ENCODE measurements around the gene TSPYL4.

DNA sequence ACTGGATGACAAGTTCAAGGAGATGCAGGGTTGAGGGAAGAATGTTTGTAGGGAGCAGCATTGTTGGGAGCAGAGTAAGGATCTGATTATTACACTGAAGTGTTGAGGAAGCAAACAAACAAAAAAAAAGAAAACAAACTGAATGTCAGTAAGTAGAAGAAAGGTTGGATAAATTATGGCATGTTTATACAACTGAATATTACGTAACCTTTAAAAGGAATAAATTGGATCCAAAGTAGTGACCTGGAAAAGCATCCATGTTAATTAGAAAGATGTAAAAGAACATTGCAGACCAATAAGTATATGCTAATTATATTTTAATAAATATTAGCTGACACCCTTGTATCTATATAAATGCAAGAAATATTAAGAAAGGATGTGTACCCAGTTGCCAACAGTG lies 38.7 kb upstream of the TSPYL4 start:
- TF ChIP-seq POLR2A (IDR thresholded peaks at IDR 0.05; ENCODE audit: low read depth, low read length) (no peak), POLR2AphosphoS5 (IDR thresholded peaks at IDR 0.05; ENCODE audit: insufficient read depth, low read depth, low read length) (no peak), MYC (IDR thresholded peaks at IDR 0.05; ENCODE audit: low read depth, low read length) (no peak)
- TF ChIP-seq, protein P1, sequence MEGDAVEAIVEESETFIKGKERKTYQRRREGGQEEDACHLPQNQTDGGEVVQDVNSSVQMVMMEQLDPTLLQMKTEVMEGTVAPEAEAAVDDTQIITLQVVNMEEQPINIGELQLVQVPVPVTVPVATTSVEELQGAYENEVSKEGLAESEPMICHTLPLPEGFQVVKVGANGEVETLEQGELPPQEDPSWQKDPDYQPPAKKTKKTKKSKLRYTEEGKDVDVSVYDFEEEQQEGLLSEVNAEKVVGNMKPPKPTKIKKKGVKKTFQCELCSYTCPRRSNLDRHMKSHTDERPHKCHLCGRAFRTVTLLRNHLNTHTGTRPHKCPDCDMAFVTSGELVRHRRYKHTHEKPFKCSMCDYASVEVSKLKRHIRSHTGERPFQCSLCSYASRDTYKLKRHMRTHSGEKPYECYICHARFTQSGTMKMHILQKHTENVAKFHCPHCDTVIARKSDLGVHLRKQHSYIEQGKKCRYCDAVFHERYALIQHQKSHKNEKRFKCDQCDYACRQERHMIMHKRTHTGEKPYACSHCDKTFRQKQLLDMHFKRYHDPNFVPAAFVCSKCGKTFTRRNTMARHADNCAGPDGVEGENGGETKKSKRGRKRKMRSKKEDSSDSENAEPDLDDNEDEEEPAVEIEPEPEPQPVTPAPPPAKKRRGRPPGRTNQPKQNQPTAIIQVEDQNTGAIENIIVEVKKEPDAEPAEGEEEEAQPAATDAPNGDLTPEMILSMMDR (IDR thresholded peaks at IDR 0.05; ENCODE audit: extremely low read depth in 1 of 2, insufficient read depth in 1 of 2, low read depth in 1 of 2, low read length in 2 of 2): no peak
- TF ChIP-seq, protein P2, sequence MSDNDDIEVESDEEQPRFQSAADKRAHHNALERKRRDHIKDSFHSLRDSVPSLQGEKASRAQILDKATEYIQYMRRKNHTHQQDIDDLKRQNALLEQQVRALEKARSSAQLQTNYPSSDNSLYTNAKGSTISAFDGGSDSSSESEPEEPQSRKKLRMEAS (IDR thresholded peaks at IDR 0.05; ENCODE audit: insufficient read depth, insufficient read length): no peak

Data from endothelial cell of umbilical vein (primary cell).